GM12878 (cell line): ENCODE measurements around the gene NFAM1. TPM values are rescaled to one million over a fixed set of nuclear protein-coding genes. Genes with fewer than 3 reads are reported as not detected.

ENCODE experiments used
- BCL11A ChIP-seq: IDR thresholded peaks from 2 replicates; pipeline ENCODE4 v1.6.1; 2011; ENCODE audit warnings: low read depth, low read length
- BRCA1 ChIP-seq: IDR thresholded peaks from 2 replicates; pipeline ENCODE4 v1.6.1; 2011; ENCODE audit warnings: low read depth, low read length, improper control_type of control experiment
- ELK1 ChIP-seq: IDR thresholded peaks from 2 replicates; pipeline ENCODE4 v1.6.1; 2012; ENCODE audit warnings: low read depth, low read length, improper control_type of control experiment
- HSF1 ChIP-seq: fragments of 150-350 bp; IDR thresholded peaks from 2 replicates; pipeline ENCODE4 v1.6.1; 2014; ENCODE audit warnings: mild to moderate bottlenecking, low read depth, low read length
- IKZF2 ChIP-seq, 2 experiments: fragments of 450-650 bp; IDR thresholded peaks; 2 replicates each; pipeline ENCODE4 v1.6.1; 2017; ENCODE audit warnings: mild to moderate bottlenecking in 2 of 2, moderate library complexity in 2 of 2
- MLLT1 ChIP-seq: fragments of 450-650 bp; IDR thresholded peaks from 2 replicates; pipeline ENCODE4 v1.6.1; 2016; ENCODE audit warnings: mild to moderate bottlenecking
- MXI1 ChIP-seq: fragments of 150-350 bp; IDR thresholded peaks from 2 replicates; pipeline ENCODE4 v1.6.1; 2011; ENCODE audit warnings: low read depth, mild to moderate bottlenecking, inconsistent platforms, low read length, improper control_type of control experiment
- NFIC ChIP-seq: IDR thresholded peaks from 2 replicates; pipeline ENCODE4 v1.6.1; 2012; ENCODE audit warnings: low read depth, mild to moderate bottlenecking, inconsistent platforms, low read length, moderate library complexity
- NKRF ChIP-seq: fragments of 450-650 bp; conservative IDR thresholded peaks from 2 replicates; pipeline ENCODE4 v1.6.1; 2017; ENCODE audit warnings: mild to moderate bottlenecking, moderate library complexity
- NRF1 ChIP-seq: conservative IDR thresholded peaks from 2 replicates; pipeline ENCODE4 v1.6.1; 2011; ENCODE audit warnings: mild to moderate bottlenecking, low read depth, low read length, improper control_type of control experiment
- PKNOX1 ChIP-seq: fragments of 450-650 bp; IDR thresholded peaks from 2 replicates; pipeline ENCODE4 v1.6.1; 2016; ENCODE audit warnings: mild to moderate bottlenecking
- POU2F2 ChIP-seq: IDR thresholded peaks from 3 replicates; pipeline ENCODE4 v1.6.1; 2011; ENCODE audit warnings: low read depth, mild to moderate bottlenecking, low read length, borderline replicate concordance
- REST ChIP-seq: IDR thresholded peaks from 2 replicates; pipeline ENCODE4 v1.6.1; 2012; ENCODE audit warnings: mild to moderate bottlenecking, low read depth, low read length
- SMAD1 ChIP-seq: fragments of 450-650 bp; IDR thresholded peaks from 2 replicates; pipeline ENCODE4 v1.6.1; 2018; ENCODE audit warnings: mild to moderate bottlenecking, low read depth; ENCODE audit not compliant: partially characterized antibody
- SPI1 ChIP-seq: IDR thresholded peaks from 2 replicates; pipeline ENCODE4 v1.6.1; 2011; ENCODE audit warnings: low read depth, mild to moderate bottlenecking, low read length, moderate library complexity, borderline replicate concordance; ENCODE audit not compliant: insufficient read depth
- SUPT20H ChIP-seq: IDR thresholded peaks from 2 replicates; pipeline ENCODE4 v1.6.1; 2011; ENCODE audit warnings: low read depth, mild to moderate bottlenecking, low read length, moderate library complexity, borderline replicate concordance; ENCODE audit not compliant: control insufficient read depth
- TAF1 ChIP-seq: IDR thresholded peaks from 2 replicates; pipeline ENCODE4 v1.6.1; 2011; ENCODE audit warnings: mild to moderate bottlenecking, low read depth, low read length, borderline replicate concordance
- YBX1 ChIP-seq: fragments of 450-650 bp; IDR thresholded peaks from 2 replicates; pipeline ENCODE4 v1.6.1; 2016; ENCODE audit warnings: antibody characterized with exemption
- polyA plus RNA-seq, 11 experiments: library from polyadenylated mRNA; depleted of rRNA in 4 of 11; unstranded in 6 of 11; stranded (reverse) in 5 of 11; fragments of >200 nt; fragmentation: Nextera tagmentation in 4 of 11; fragmentation: Illumina TruSeq in 1 of 11; extraction: Ambion mirVana in 4 of 11; extraction: Trizol in 1 of 11; gene quantifications; 1 replicate in 1 of 11; 2 replicates in 10 of 11; pipeline versions ENCODE4 v1.2.1 to v1.2.3, GENCODE V29; 2011 to 2016; ENCODE audit warnings: inconsistent platforms in 2 of 11, missing spikeins in 2 of 11, low read depth in 1 of 11
- total RNA-seq, 4 experiments: library from RNA; depleted of rRNA in 3 of 4; stranded (reverse); fragments of >200 nt in 3 of 4; fragmentation: Illumina TruSeq in 1 of 4; extraction: Trizol in 1 of 4; gene quantifications; 2 replicates each; pipeline versions ENCODE4 v1.2.1 to v1.2.3, GENCODE V29; 2013 to 2021

NFAM1 gene
- total and polyA plus RNA-seq, 10 of the 15 experiments (the other 5 are each of a cell fraction or from before 2014, with no cell fraction given), result 0.13 to 1.3 (median 0.24) TPM; not detected in 3

- TF ChIP-seq NKRF (no peak), TAF1 (peak; percentile 83), BRCA1 (no peak), BCL11A (no peak), SMAD1 (no peak), MXI1 (no peak), HSF1 (peak; percentile 69), SUPT20H (no peak), ELK1 (no peak), MLLT1 (peak; percentile 58; the same call in 1 of the 2 replicates), YBX1 (no peak), PKNOX1 (peak; percentile 93), NRF1 (no peak), POU2F2 (0 out of 3 replicates have a peak, but pooled peaks have one; percentile 3), IKZF2 (IDR thresholded peaks at IDR 0.05) (peak; percentile 44 to 51; a peak in 2 of 4 replicates), NFIC (no peak), SPI1 (peak; percentile 11; the same call in 1 of the 2 replicates), REST (no peak)
Observed at GRCh38 chr22:42444077-42444904, 12.1 kb upstream of the NFAM1 start (continued).
